GM06990 (cell line): ENCODE measurements around the gene SCEL.

Experiments used
- DNase-seq: peaks from one replicate; pipeline ENCODE4 v3.0.0-alpha.2; 2011; ENCODE audit not compliant: insufficient read length; ENCODE audit errors: extremely low read depth
- H3K27me3 ChIP-seq: replicated peaks from 2 replicates; pipeline ENCODE4 v1.6.0; 2011; ENCODE audit warnings: low read length; ENCODE audit not compliant: control insufficient read depth, insufficient read depth
- H3K36me3 ChIP-seq: 2 replicates; pipeline ENCODE4 v1.5.1; 2011; ENCODE audit warnings: low read length; ENCODE audit not compliant: control insufficient read depth, insufficient read depth
- H3K4me3 ChIP-seq: replicated peaks from 2 replicates; pipeline ENCODE4 v1.5.1; 2011; ENCODE audit warnings: low read depth, mild to moderate bottlenecking, control low read depth, low read length
- CTCF ChIP-seq: IDR thresholded peaks from 2 replicates; pipeline ENCODE4 v1.5.1; 2011; ENCODE audit warnings: low read length, control low read depth, mild to moderate bottlenecking, inconsistent platforms; ENCODE audit not compliant: insufficient read depth, poor library complexity, severe bottlenecking

SCEL gene

DNA sequence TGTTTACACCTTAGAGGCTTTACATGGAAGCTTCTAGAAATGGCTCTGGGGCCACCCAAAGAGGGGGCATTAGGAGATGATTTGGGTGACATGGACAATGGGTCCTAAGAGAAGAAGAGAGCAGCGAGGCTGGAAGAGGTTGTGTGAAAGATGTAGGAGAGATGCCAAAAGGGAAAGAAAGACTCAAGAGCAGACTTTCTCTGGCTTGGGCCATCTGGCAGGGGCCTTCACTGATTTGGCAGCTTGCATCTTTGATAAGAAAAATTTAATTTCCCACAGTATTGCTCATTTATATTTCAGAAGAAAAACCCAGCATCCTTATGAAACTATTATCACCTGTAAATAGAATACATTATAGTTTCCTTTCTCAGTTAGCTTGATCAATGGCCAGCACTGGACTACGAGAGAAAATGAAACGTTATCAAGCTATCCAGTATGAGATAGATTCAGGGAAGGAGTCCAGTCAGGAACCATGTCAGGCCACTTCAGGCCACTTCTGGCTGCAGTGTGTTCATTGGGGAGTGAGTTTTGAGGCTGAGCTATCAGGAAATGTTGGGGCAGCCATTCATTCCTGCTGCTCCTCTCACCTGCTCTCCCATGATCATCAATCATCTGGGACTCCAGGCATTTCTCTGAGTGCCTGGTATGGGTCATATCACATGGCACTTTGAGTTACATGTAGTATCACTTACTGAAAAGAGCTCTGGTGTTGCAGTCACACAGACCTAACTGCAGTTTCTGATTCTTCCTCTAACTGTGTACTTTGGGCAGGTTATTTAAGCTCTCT is 10.3 kb downstream of the SCEL start:
- H3K4me3 ChIP-seq: no peak overlapping the region
- no peak for DNase-seq
- no peaks in the 10 kb centered on the region for H3K27me3 ChIP-seq
- no peaks in the 10 kb centered on the region for H3K36me3 ChIP-seq
- TF ChIP-seq CTCF: no peak

- DNase-seq: no peak
- H3K4me3 ChIP-seq: no peak overlapping the region
- no peaks in the 10 kb centered on the region for H3K27me3 ChIP-seq
- no peak for TF ChIP-seq CTCF
- no peaks in the 10 kb centered on the region for H3K36me3 ChIP-seq
Measured at GRCh38 chr13:77548095-77548494, 12.6 kb downstream of the SCEL start.

GRCh38 chr13:77548594-77548993 is 13.1 kb downstream of the SCEL start:
- H3K4me3 ChIP-seq: no peak overlapping the region
- no peak for TF ChIP-seq CTCF
- no peaks in the 10 kb centered on the region for H3K36me3 ChIP-seq
- H3K27me3 ChIP-seq: no peaks in the 10 kb centered on the region
- no peak for DNase-seq

DNA sequence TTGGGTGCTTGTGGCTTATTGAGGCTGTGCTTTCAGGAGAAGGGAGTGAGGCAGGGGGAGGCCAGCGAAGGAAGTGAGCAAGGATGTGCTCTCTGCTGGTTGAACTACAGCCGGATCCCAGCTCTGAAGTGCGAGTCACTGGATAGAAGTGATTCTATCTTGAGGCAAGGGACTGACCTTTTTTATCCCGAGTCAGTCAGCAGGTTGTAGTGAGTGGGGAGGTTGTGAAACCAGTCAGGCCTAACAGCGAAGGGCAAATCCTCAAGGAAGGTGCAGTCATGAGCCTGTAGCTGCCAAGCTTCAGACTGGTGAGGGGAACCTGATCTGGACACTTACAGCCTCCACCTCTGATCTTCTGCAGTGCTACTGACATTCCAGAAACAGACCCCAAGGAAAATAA is 18.6 kb downstream of the SCEL start:
- Histone ChIP-seq H3K36me3 (no peaks in the 10 kb centered on the region), H3K27me3 (no peaks in the 10 kb centered on the region), H3K4me3 (no peak overlapping the region)
- no peak for DNase-seq
- no peak for TF ChIP-seq CTCF

DNA sequence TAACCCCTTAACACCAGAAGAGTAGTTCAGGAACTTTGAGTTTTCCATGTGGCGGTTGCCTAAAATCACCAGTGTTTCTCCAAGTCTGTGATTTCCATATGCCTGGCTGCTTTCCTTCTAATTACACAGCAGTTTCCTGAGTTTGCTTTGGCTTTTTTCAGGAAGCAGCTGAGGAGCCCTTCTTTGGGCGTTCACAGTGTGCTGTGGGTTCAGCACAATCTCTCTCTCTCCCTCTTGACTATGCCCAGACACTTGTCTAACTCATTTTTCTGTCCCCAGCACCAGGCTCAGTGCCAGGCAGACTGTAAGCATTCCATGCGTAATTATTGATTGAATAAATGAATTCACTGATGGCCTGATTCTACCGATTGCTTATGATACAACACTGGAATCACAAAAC is 19.7 kb downstream of the SCEL start:
- Histone ChIP-seq H3K4me3 (no peak overlapping the region), H3K36me3 (no peaks in the 10 kb centered on the region), H3K27me3 (no peaks in the 10 kb centered on the region)
- DNase-seq: no peak
- TF ChIP-seq CTCF: no peak

- H3K36me3 ChIP-seq: no peaks in the 10 kb centered on the region
- H3K27me3 ChIP-seq: no peaks in the 10 kb centered on the region
- DNase-seq: no peak
- no peak overlapping the region for H3K4me3 ChIP-seq
- TF ChIP-seq CTCF: no peak
Measured at GRCh38 chr13:77558016-77558415, 22.5 kb downstream of the SCEL start.
